Fibroblast of the aortic adventitia (primary cell): ENCODE measurements around the gene ERICH4. TPM values are rescaled to one million over a fixed set of nuclear protein-coding genes. Genes with fewer than 3 reads are reported as not detected.
"Not testable (repeated sequence)": the region's sequence is repeated elsewhere in the genome, so short reads cannot be mapped to it uniquely, and the experiment has no call there.

ENCODE experiments used
- DNase-seq: peaks from one replicate; pipeline ENCODE4 v3.0.0-alpha.2; 2010; ENCODE audit warnings: low read depth
- H3K4me3 ChIP-seq: 2 replicates; pipeline ENCODE4 v1.5.1; 2011; ENCODE audit warnings: low read depth, mild to moderate bottlenecking, control low read depth, low read length, moderate library complexity
- total RNA-seq: library from RNA; depleted of rRNA; stranded (reverse); fragments of >200 nt; gene quantifications from 2 replicates; pipeline ENCODE4 v1.2.3, GENCODE V29; 2012; ENCODE audit warnings: low replicate concordance
- TF ChIP-seq, protein P1 (sequence below): IDR thresholded peaks from 2 replicates; pipeline ENCODE4 v1.5.1; 2011; ENCODE audit warnings: mild to moderate bottlenecking, low read length, control low read depth, inconsistent platforms; ENCODE audit not compliant: insufficient read depth

The ERICH4 gene
- total RNA-seq, 1 donor = not detected

DNA sequence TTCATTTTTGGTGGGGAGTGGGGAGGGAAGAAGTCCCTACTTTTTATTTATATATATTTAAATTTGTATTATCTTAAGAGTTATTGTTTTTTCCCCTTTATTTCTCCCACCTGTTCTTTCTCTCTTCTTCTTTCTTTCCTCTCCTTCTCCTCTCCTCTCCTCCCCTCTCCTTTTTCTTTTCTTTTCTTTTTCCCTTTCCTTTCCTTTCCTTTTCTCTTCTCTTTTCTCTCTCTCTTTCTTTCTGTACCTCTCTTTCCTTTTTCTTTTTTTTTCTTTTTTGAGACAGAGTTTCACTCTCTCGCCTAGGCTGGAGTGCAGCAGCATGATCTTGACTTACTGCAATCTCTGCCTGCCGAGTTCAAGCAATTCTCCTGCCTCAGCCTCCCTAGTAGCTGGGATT, 43.4 kb upstream of the ERICH4 start:
- no peak for DNase-seq
- no peak overlapping the region for H3K4me3 ChIP-seq
- TF ChIP-seq, protein P1, sequence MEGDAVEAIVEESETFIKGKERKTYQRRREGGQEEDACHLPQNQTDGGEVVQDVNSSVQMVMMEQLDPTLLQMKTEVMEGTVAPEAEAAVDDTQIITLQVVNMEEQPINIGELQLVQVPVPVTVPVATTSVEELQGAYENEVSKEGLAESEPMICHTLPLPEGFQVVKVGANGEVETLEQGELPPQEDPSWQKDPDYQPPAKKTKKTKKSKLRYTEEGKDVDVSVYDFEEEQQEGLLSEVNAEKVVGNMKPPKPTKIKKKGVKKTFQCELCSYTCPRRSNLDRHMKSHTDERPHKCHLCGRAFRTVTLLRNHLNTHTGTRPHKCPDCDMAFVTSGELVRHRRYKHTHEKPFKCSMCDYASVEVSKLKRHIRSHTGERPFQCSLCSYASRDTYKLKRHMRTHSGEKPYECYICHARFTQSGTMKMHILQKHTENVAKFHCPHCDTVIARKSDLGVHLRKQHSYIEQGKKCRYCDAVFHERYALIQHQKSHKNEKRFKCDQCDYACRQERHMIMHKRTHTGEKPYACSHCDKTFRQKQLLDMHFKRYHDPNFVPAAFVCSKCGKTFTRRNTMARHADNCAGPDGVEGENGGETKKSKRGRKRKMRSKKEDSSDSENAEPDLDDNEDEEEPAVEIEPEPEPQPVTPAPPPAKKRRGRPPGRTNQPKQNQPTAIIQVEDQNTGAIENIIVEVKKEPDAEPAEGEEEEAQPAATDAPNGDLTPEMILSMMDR = no peak

DNA sequence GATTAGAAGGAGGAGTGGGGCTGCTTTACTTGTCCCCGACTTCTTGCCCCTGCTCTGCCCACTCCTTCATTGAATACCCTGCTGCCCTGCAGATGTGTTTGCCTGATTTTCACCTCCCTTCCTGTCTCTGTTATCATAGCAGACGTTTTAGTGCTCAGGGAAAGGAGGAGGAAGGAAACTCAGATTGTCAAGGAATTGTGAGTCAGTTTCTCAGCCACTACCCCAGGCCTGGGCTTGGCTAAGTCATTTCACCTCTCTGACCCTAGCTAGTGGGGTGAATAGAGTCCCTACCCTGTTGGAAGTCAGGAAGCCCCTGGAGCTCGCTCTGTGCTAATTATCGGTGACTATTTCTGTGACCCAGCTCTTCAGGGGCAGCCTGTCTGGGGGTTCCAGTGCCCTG, 41.5 kb upstream of the ERICH4 start:
- TF ChIP-seq, protein P1 = no peak
- DNase-seq = no peak
- H3K4me3 ChIP-seq = no peak overlapping the region

DNA sequence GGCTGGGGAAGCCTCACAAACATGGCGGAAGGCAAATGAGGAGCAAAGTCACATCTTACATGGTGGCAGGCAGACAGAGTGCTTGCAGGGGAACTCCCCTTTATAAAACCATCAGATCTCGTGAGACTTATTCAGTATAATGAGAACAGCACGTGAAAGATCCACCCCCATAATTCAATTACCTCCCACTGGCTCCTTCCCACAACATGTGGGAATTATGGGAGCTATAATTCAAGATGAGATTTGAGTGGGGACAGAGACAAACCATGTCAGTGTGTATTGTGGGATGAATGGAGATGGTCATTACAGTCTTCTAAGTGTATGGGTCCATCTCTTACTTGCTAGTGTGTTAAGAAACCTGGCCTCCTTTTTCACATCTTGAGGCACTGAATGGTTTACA, 40.9 kb upstream of the ERICH4 start:
- TF ChIP-seq, protein P1 = no peak
- H3K4me3 ChIP-seq = no peak overlapping the region
- no peak for DNase-seq

DNA sequence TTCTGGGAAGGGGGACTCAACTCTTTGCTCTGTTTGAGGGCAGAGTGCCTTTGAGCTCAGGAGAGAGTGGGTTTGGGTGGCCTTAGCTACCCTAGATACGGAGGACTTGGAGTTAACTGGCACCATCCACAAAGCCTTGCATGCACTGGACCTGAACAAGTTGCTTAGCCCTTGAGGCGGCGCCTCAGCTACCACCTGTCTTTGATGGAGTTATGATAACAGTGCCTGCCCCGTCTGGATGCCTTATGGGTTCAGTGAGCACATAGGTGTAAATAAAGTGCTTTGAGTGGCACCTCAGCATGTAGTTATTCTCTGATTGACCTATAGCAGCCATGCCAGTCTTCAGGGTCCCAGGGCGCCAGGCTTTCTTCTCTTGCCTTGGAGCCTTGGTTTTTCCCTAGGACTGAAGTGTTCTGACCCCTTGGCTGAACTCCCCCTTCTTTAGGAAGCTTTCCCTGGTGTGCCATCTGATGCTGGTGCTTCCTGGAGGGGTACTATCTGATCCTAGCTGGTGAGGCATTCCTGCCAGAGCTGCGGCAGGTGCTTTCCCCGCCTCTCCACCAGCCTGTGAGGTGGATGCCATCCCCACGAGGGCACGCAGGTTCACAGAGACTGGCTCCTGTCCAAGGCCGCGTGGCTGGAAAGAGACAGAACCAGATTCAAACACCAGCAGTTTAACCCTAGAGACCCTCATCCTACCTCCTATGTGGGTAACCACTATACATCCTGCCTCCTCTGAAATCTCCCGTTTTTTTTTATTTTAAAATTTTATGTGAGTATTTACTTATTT, 39.6 kb upstream of the ERICH4 start:
- TF ChIP-seq, protein P1 = no peak
- DNase-seq = no peak
- H3K4me3 ChIP-seq = no peak overlapping the region

DNA sequence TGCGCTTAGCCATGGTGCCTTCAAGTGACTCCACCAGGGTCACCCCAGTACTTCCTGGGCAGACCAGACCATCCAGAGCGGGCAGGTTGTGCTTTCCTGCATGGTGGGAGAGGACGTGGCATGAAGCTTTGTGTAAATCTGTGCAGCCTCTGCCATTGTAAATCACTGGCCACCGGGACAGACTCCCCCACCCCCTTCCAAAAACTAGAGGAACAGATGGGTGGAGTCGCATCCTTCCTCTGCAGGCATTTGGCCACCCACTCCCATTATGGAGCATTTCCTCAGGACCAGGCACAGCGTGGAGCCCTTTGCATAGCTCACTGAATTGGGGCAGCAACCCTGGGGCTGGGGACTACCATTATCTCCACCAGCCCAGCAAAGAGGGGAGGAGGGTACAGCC, 37.2 kb upstream of the ERICH4 start:
- no peak overlapping the region for H3K4me3 ChIP-seq
- TF ChIP-seq, protein P1 = no peak
- no peak for DNase-seq

DNA sequence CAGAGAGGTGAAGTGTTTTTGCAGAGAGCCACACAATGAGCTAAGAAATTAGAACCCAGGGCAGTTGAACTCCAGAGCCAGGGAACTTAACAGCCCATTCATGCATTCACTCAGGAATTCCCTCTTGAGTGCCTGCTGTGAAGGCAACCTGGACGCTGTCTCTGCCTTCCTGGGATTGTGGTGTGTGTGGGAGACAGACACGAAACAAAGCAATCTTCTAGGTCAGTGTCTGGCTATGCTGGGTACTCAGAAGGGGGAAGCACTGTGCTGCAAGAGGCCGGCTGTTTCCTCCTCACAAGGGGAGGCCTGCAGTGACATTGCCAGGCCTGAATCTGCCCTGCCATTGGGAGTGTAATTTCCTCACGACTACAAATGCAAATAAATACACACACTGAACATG, 35.7 kb upstream of the ERICH4 start:
- DNase-seq = no peak
- H3K4me3 ChIP-seq = no peak overlapping the region
- TF ChIP-seq, protein P1 = no peak

DNA sequence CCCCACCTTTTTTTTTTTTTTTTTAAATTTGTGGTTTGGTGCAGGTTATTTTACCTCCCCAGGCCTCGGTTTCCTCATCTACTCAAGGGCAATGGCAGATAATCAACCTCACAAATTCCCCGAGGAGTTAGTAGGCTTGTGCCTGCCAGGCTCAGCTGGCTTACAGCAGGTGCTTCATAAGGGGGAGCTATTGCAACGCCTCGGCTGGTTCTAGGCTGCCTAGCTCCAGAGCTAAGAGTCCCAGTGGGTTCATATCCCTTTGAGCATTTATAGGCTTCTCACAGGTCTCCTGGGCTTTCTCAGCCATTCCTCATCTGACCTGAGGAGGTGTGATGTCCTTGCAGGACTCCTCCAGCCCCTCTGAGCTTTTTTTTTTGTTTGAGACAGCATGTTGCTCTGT, 34.7 kb upstream of the ERICH4 start:
- TF ChIP-seq, protein P1 = no peak
- no peak for DNase-seq
- no peak overlapping the region for H3K4me3 ChIP-seq

DNA sequence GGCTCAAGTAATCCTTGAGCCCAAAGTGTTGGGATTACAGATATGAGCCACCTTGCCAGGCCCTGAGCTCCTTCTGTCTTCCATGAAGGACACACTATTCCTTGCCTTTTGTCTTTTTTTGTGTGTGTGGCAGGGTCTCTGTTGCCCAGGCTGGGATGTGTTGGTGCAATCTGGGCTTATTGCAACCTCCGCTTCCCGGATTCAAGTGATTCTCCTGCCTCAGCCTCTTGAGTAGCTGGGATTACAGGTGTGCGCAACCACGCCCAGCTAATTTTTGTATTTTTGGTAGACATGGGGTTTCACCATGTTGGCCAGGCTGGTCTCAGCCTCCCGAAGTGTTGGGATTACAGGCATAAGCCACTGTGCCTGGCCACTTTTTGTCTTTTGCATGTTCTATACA, 34.1 kb upstream of the ERICH4 start:
- H3K4me3 ChIP-seq, DNase-seq: not testable (repeated sequence)
